Neural cell (in vitro differentiated cells): ENCODE results near the gene RAD50.

Source experiments
- TAF1 ChIP-seq: IDR thresholded peaks from 2 replicates; pipeline ENCODE4 v1.6.1; 2012; ENCODE audit warnings: low read depth
- TF ChIP-seq, protein P1 (sequence below): IDR thresholded peaks from 2 replicates; pipeline ENCODE4 v1.6.1; 2012; ENCODE audit warnings: borderline replicate concordance
- TF ChIP-seq, protein P2 (sequence below): fragments of 450-650 bp; IDR thresholded peaks from 2 replicates; pipeline ENCODE4 v1.5.1; 2014; ENCODE audit warnings: antibody characterized with exemption, mild to moderate bottlenecking, moderate library complexity; ENCODE audit not compliant: poor library complexity, severe bottlenecking

DNA sequence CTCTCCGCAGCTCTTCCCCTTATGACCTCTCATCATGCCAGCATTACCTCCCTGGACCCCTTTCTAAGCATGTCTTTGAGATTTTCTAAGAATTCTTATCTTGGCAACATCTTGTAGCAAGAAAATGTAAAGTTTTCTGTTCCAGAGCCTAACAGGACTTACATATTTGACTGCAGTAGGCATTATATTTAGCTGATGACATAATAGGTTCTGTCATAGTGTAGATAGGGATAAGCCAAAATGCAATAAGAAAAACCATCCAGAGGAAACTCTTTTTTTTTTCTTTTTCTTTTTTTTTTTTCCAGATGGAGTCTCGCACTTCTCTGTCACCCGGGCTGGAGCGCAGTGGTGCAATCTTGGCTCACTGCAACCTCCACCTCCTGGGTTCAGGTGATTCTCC is 80.5 kb downstream of the RAD50 start:
- TF ChIP-seq, protein P1, sequence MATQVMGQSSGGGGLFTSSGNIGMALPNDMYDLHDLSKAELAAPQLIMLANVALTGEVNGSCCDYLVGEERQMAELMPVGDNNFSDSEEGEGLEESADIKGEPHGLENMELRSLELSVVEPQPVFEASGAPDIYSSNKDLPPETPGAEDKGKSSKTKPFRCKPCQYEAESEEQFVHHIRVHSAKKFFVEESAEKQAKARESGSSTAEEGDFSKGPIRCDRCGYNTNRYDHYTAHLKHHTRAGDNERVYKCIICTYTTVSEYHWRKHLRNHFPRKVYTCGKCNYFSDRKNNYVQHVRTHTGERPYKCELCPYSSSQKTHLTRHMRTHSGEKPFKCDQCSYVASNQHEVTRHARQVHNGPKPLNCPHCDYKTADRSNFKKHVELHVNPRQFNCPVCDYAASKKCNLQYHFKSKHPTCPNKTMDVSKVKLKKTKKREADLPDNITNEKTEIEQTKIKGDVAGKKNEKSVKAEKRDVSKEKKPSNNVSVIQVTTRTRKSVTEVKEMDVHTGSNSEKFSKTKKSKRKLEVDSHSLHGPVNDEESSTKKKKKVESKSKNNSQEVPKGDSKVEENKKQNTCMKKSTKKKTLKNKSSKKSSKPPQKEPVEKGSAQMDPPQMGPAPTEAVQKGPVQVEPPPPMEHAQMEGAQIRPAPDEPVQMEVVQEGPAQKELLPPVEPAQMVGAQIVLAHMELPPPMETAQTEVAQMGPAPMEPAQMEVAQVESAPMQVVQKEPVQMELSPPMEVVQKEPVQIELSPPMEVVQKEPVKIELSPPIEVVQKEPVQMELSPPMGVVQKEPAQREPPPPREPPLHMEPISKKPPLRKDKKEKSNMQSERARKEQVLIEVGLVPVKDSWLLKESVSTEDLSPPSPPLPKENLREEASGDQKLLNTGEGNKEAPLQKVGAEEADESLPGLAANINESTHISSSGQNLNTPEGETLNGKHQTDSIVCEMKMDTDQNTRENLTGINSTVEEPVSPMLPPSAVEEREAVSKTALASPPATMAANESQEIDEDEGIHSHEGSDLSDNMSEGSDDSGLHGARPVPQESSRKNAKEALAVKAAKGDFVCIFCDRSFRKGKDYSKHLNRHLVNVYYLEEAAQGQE: no peak
- TF ChIP-seq, protein P2, sequence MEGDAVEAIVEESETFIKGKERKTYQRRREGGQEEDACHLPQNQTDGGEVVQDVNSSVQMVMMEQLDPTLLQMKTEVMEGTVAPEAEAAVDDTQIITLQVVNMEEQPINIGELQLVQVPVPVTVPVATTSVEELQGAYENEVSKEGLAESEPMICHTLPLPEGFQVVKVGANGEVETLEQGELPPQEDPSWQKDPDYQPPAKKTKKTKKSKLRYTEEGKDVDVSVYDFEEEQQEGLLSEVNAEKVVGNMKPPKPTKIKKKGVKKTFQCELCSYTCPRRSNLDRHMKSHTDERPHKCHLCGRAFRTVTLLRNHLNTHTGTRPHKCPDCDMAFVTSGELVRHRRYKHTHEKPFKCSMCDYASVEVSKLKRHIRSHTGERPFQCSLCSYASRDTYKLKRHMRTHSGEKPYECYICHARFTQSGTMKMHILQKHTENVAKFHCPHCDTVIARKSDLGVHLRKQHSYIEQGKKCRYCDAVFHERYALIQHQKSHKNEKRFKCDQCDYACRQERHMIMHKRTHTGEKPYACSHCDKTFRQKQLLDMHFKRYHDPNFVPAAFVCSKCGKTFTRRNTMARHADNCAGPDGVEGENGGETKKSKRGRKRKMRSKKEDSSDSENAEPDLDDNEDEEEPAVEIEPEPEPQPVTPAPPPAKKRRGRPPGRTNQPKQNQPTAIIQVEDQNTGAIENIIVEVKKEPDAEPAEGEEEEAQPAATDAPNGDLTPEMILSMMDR: no peak
- no peak for TF ChIP-seq TAF1
